GM19023 (cell line): ENCODE measurements around the gene NCOA3.
A peak's percentile ranks its signal among the peaks of the same experiment; 100 is the strongest.
"Not testable (repeated sequence)": the region's sequence is repeated elsewhere in the genome, so short reads cannot be mapped to it uniquely, and the experiment has no call there.

Experiments
- ATAC-seq: cut with Tn5 transposase; IDR thresholded peaks from one replicate; pipeline ENCODE4 v1.9.1; 2021; ENCODE audit warnings: mild to moderate bottlenecking, moderate library complexity; ENCODE audit not compliant: unreplicated experiment

The NCOA3 gene

DNA sequence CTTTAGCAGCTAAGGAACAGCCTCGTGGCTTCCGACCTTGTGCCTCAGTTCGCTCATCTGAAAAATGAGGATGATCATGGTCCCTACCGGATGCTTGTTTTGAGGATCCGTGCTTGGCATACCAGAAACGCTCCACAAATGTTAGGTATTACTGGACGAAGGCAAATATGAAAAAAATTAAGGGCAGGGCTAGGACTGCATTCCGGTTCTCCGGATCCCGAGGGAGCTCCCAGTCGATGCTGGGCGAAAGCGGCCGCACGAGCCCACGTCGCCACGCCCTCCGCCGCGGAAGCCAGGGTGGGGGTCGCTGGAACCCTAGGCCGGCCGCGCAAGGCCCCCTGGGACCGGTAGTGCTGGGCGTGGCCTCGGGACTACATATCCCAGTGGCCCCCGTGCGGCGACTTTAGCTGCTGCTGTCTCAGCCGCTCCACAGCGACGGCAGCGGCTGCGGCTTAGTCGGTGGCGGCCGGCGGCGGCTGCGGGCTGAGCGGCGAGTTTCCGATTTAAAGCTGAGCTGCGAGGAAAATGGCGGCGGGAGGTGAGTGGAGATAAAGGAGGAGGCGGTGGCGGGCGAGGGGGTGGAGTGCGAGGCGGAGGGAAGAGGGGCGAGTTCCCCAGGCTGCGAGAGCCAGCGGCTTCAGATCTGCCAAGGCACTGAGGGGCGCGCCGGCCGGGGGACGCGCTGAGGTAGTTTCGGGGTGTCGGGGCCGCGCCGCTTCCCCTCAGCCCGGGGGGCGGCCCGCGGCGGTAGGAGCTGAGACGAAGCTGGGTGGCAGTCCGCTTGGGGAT, at the start of gene NCOA3:
TSS of gene NCOA3 (plus strand) at position 406 of the 789 bp plus-strand sequence. CDS start 120,361 bp downstream, outside the sequence.
- peak; percentile 76 for ATAC-seq

GRCh38 chr20:47452736-47453161, 48.9 kb upstream of the NCOA3 start:
- ATAC-seq: no peak

- ATAC-seq: peak; percentile 92
These were observed 48.4 kb upstream of the NCOA3 start for GRCh38 chr20:47453167-47453782.

DNA sequence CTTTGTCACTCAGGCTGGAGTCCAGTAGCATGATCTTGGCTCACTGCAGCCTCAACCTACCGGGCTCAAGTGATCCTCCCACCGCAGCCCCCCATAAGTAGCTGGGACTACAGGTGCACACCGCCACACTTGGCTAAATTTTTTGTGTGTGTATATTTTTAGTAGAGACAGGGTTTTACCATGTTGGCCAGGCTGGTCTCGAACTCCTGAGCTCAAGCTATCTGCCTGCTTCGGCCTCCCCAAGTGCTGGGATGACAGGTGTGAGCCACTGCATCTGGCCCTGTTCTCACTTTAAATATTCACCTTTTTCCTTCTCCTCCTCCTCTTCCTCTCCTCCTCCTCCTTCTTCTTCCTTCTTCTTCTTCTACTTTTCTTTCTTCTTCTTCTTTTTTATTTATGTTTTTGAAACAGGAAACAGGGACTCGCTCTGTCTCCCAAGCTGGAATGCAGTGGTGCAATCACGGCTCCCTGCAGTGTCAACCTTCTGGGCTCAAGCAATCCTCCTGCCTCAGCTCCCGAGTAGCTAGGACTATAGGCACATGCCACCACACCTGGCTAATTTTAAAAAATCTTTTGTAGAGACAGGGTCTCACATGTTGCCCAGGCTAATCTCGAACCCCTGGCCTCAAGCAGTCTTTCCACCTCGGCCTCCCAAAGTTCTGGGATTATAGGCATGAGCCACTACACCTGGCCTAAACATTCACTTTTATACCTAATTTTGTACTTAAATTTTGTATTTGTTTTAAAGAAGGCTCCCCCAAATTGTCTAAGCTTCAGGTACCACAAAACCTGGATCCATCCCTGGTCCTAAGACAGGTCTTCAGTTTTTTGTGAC, 47.2 kb upstream of the NCOA3 start:
- no peak for ATAC-seq

- ATAC-seq: no peak
These were observed 46.3 kb upstream of the NCOA3 start for GRCh38 chr20:47455133-47456040.

- no peak for ATAC-seq
These were observed 45.6 kb upstream of the NCOA3 start for GRCh38 chr20:47456041-47456537.

DNA sequence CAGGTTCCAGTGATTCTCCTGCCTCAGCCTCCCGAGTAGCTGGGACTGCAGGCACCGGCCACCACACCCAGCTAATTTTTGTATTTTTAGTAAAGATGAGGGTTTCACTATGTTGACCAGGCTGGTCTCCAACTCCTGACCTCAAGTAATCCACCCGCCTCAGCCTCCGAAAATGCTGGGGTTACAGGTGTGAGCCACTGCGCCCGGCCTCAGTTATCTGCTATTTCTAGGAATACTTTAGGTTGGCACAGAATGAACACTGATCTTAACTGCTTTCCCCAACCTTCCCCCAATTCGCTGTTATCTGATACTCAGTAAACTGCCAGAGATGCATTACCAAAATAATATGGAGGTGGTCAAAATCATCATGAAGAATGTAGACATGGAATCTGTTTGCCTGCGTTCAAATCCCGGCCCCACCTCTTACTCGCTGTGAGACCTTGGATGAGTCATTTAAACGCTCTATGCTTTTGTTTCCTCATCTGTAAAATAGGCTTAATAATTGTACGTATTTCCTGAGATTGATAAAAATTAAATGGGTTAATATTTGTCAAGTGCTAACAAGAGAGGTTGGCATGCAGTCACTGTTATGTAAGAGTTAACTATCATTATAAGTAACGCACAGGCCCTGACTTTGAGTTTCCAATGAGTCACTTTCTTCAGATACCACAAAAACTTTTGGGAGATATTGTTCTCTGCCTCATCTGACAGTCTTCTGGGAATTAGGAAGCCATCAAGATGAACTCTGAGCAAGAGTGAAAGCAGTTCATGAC, 44.5 kb upstream of the NCOA3 start:
- ATAC-seq: no peak

GRCh38 chr20:47458280-47459050, 43.2 kb upstream of the NCOA3 start:
- ATAC-seq: not testable (repeated sequence)

DNA sequence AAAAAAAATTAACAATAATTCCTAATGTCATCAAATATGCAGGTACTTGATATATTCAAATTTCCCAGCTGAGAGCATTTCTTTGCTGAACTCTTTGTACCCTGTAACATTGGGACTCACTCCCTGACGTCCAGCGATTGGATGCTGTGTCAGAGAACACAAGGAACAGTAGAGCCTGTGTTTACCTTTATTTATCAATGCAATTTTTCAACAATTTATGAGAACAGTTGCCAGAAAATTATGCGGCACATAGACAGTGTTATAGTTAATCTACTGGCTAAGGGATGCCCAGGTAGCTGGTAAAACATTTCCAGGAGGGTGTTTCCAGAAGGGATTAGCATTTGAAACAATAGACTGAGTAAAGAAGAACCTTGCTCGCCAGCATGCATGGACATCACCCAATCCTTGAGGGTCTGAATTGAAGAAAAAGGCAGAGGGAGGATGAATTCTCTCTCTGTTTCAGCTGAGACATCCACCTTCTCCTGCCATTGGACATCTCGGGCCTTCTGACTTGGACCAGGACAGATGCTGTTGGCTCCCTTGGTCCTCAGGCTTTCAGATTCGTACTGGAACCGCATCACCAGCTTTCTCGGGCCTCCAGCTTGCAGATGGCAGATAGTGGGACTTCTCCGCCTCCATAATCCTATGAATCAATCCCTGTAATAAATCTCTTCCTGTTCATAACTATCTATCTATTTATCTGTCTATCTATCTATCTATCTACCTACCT, 42.2 kb upstream of the NCOA3 start:
- no peak for ATAC-seq

DNA sequence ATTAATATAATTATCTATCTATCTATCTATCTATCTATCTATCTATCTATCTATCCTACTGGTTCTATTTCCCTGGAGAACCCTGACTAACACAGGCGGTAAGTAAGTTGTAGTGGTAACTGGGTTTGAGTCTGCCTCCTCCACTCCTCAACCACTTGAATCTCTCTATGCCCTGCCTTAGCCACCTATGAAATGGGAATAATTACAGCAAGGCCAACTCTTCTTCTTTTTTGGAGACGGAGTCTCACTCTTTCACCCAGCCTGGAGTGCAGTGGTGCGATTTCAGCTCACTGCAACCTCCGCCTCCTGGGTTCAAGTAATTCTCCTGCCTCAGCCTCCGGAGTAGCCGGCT, 41.0 kb upstream of the NCOA3 start:
- ATAC-seq: not testable (repeated sequence)

GRCh38 chr20:47461120-47461685, 40.5 kb upstream of the NCOA3 start:
- no peak for ATAC-seq

- ATAC-seq: not testable (repeated sequence)
These were observed 39.8 kb upstream of the NCOA3 start for GRCh38 chr20:47461906-47462305.

GRCh38 chr20:47464380-47465101, 37.1 kb upstream of the NCOA3 start:
- no peak for ATAC-seq

- ATAC-seq: no peak
These were observed 36.2 kb upstream of the NCOA3 start for GRCh38 chr20:47465335-47466090.

- no peak for ATAC-seq
These were observed 35.5 kb upstream of the NCOA3 start for GRCh38 chr20:47466213-47466612.

GRCh38 chr20:47466704-47467459, 34.8 kb upstream of the NCOA3 start:
- ATAC-seq: no peak
